Effector memory CD4-positive, alpha-beta T cell (primary cell): ENCODE measurements around the gene UBE2Q1.

Experiments
- DNase-seq, 3 donors: peaks; one replicate each; pipeline ENCODE4 v3.0.0-alpha.2; 2020
- H3K27ac ChIP-seq: 2 replicates; pipeline ENCODE4 v1.7.0; 2013; ENCODE audit warnings: mild to moderate bottlenecking, low read length, moderate library complexity; ENCODE audit not compliant: insufficient read depth, poor library complexity, severe bottlenecking
- H3K27me3 ChIP-seq: replicated peaks from 2 replicates; pipeline ENCODE4 v1.7.0; 2013; ENCODE audit warnings: mild to moderate bottlenecking, low read length; ENCODE audit not compliant: insufficient read depth, control insufficient read depth, poor library complexity, severe bottlenecking
- H3K36me3 ChIP-seq: 2 replicates; pipeline ENCODE4 v1.7.0; 2013; ENCODE audit warnings: mild to moderate bottlenecking, low read length, moderate library complexity; ENCODE audit not compliant: control insufficient read depth, insufficient read depth
- H3K4me1 ChIP-seq: 2 replicates; pipeline ENCODE4 v1.7.0; 2013; ENCODE audit warnings: low read length, mild to moderate bottlenecking; ENCODE audit not compliant: control insufficient read depth, insufficient read depth, poor library complexity, severe bottlenecking
- H3K4me3 ChIP-seq: 2 replicates; pipeline ENCODE4 v1.7.0; 2013; ENCODE audit warnings: low read length, low read depth, mild to moderate bottlenecking; ENCODE audit not compliant: insufficient read depth, poor library complexity, severe bottlenecking
- H3K9me3 ChIP-seq: 2 replicates; pipeline ENCODE4 v1.7.0; 2013; ENCODE audit warnings: mild to moderate bottlenecking, low read length, moderate library complexity; ENCODE audit not compliant: control insufficient read depth

UBE2Q1 gene

DNA sequence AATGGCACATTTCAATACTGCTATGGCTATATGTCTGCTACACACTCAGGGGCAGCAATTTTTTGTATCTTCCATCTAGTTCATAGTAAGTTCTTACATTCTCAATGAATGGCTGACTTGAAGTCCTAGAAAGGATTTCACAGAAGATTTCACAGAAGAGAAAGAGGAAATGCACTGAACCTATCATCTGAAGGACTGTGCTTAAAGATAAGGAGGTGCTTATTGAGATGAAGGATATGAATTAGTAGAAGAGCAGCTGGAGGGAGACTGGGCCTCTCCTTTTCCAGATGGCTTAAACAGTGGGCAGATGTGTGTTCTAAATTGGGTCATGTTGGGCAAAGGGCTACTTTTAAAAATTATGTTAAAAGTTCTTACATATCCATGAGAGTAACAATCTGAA, 34.9 kb upstream of the UBE2Q1 start:
- Histone ChIP-seq H3K4me3 (no peak overlapping the region), H3K9me3 (no peaks in the 10 kb centered on the region), H3K4me1 (no peaks in the 10 kb centered on the region), H3K36me3 (peaks cover 93% of the 10 kb centered on the region), H3K27ac (no peak overlapping the region), H3K27me3 (no peaks in the 10 kb centered on the region)
- no peak for DNase-seq

DNA sequence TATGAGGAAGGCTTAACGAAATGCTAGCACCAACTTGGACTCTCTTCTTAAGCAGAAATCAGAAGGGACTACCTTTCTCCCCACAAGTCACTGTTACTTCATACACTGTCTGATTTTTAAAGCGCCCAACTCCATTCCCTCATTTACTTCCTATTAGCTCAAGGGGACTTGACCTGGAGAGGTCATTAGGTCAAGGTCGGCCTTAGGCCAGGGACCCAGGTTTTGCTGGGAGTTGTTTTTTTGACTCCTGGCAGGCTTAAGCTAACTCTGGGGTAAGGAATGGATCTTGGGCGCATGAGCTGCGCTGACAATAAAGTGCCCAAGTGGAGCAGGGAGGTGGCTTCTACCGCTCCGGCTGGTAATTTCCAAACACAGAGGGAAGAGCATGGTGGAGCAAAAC, 32.7 kb upstream of the UBE2Q1 start:
- H3K27me3 ChIP-seq, result no peaks in the 10 kb centered on the region
- no peak overlapping the region for H3K27ac ChIP-seq
- H3K4me1 ChIP-seq, result no peaks in the 10 kb centered on the region
- H3K36me3 ChIP-seq, result peaks cover 94% of the 10 kb centered on the region
- no peak for DNase-seq
- no peaks in the 10 kb centered on the region for H3K9me3 ChIP-seq
- no peak overlapping the region for H3K4me3 ChIP-seq

DNA sequence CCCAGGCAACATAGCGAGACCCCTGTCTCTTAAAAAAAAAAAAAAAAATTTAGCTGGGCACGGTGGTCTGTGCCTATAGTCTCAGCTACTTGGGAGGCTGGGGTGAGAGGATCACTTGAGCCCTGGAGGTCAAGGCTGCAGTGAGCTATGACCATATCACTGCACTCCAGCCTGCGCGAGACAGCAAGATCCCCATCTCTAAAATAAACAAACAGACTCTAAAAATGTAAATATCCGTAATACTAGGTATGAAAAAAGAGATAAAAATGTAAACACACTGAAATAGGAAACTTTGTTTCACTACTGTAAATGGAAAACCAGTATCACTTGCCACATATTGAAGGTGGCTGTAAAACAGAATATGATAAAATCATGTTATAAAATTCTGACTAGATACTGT, 32.3 kb upstream of the UBE2Q1 start:
- H3K9me3 ChIP-seq, result no peaks in the 10 kb centered on the region
- H3K27ac ChIP-seq, result no peak overlapping the region
- DNase-seq, result no peak
- peaks cover 95% of the 10 kb centered on the region for H3K36me3 ChIP-seq
- H3K27me3 ChIP-seq, result no peaks in the 10 kb centered on the region
- no peak overlapping the region for H3K4me3 ChIP-seq
- H3K4me1 ChIP-seq, result no peaks in the 10 kb centered on the region

DNA sequence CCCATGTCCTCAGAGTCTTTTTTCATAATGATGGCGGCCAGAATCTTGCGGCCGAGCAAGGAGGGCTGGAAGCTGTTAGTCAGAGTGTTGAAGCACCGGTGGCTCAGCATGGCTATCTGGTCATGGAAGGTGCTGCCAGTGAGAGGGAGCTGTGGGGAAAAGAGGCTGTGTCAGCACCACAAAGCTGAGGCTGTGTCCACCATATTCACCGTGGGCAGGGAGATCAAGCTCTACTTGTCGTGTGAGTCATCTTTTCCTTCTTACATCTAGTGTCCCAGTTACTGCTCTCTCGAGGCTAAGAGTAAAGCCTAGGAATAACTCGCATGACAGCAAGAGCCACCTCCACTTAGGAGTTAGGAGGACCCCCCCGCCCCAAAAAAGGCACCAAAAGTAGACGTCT, 31.3 kb upstream of the UBE2Q1 start:
- no peak for DNase-seq
- no peaks in the 10 kb centered on the region for H3K27me3 ChIP-seq
- H3K27ac ChIP-seq, result no peak overlapping the region
- no peaks in the 10 kb centered on the region for H3K9me3 ChIP-seq
- no peaks in the 10 kb centered on the region for H3K4me1 ChIP-seq
- peaks cover 98% of the 10 kb centered on the region for H3K36me3 ChIP-seq
- no peak overlapping the region for H3K4me3 ChIP-seq

DNA sequence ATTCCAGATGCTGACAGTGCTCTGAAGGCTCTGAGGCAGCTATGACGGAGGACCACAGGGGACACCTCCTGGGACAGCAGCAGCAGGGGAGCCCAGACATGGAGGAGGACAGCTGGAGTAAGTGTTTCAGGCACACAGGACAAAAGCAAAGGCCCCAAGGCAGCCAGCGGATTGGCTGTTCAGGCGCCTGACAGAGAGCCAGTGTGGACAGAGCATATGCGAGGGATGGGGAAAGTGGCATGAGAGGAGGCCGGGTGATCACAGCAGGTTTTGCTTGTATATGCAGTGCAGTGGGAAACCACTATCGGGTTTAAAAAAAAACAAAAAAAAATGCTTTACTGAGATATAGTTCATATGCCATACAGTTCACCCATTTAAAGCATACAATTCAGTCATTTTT, 28.2 kb upstream of the UBE2Q1 start:
- Histone ChIP-seq H3K27me3 (no peaks in the 10 kb centered on the region), H3K4me3 (no peak overlapping the region), H3K36me3 (peaks cover 100% of the 10 kb centered on the region), H3K4me1 (no peaks in the 10 kb centered on the region), H3K27ac (no peak overlapping the region), H3K9me3 (no peaks in the 10 kb centered on the region)
- no peak for DNase-seq

DNA sequence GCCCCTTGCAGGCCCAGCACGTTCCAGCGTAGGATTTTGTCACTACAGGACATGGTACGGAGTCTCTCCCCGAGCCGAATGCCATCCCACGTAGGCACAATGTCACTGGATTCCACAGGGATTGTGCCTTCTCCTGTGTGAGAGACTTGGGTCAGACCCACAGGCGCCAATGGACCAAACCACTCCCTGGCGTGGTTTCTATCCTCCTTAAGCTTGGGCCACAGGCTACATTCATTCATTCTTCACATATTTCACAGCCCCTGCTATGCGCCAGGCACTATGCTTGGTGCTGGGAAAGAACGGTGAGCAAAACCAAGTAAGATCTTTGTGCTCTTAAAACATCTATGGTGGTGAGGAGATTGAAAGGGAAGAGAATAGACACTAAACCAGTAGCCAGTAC, 27.8 kb upstream of the UBE2Q1 start:
- H3K36me3 ChIP-seq, result peaks cover 98% of the 10 kb centered on the region
- no peak for DNase-seq

GRCh38 chr1:154584267-154584994, 26.0 kb upstream of the UBE2Q1 start:
- H3K4me1 ChIP-seq, result no peaks in the 10 kb centered on the region
- H3K27me3 ChIP-seq, result no peaks in the 10 kb centered on the region
- DNase-seq, result no peak
- H3K36me3 ChIP-seq, result peaks cover 94% of the 10 kb centered on the region
- no peak overlapping the region for H3K27ac ChIP-seq
- H3K9me3 ChIP-seq, result no peaks in the 10 kb centered on the region
- H3K4me3 ChIP-seq, result no peak overlapping the region

More for the DNA sequence above, 27.8 kb upstream of the UBE2Q1 start:
- Histone ChIP-seq H3K4me1 (no peaks in the 10 kb centered on the region), H3K27ac (no peak overlapping the region), H3K9me3 (no peaks in the 10 kb centered on the region), H3K4me3 (no peak overlapping the region), H3K27me3 (no peaks in the 10 kb centered on the region)

- Histone ChIP-seq H3K4me1 (no peaks in the 10 kb centered on the region), H3K27ac (no peak overlapping the region), H3K4me3 (no peak overlapping the region), H3K36me3 (peaks cover 90% of the 10 kb centered on the region), H3K27me3 (no peaks in the 10 kb centered on the region), H3K9me3 (no peaks in the 10 kb centered on the region)
- no peak for DNase-seq
Observed at GRCh38 chr1:154583773-154584172, 25.3 kb upstream of the UBE2Q1 start.

DNA sequence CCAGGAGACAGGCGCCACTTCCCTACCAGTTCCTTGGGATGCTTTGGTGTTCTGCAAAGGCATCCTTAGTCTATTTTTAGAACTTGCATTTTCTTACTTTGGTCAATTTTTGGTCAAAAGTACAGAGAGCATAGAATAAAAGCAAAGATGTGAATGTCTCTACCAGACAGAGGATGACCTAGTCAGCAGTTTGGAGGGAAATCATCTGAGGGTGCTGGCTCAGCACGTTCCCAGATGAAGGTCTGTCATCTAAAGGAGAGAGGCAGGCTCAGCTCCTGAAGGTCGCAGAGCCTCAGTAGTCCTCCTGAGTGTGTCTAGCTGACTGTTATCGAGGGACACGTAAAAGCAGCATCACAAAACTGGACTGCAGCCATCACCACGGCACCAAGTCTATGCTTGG, 24.4 kb upstream of the UBE2Q1 start:
- DNase-seq, result no peak
- no peak overlapping the region for H3K4me3 ChIP-seq
- no peaks in the 10 kb centered on the region for H3K4me1 ChIP-seq
- H3K27me3 ChIP-seq, result no peaks in the 10 kb centered on the region
- H3K27ac ChIP-seq, result no peak overlapping the region
- H3K9me3 ChIP-seq, result no peaks in the 10 kb centered on the region
- peaks cover 81% of the 10 kb centered on the region for H3K36me3 ChIP-seq

DNA sequence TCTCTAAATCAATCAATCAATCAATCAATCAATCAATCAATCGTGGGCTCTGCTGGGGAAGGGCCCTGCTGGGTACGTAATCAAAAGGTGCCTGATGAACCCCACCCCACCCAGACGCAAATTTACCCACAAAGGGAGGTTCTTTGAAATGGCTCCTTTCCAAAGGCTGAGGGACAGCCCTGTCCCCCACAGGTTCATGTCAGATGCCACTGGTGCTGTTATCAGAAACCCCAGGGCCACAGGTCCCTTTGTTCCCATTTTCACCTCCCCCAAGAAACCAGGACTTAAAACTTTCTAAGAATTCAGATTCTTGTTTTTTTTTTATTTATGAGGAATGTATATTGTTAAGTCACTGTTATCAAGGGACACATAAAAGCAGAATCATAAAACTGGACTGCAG, 23.3 kb upstream of the UBE2Q1 start:
- H3K27ac ChIP-seq, result no peak overlapping the region
- no peak overlapping the region for H3K4me3 ChIP-seq
- H3K4me1 ChIP-seq, result no peaks in the 10 kb centered on the region
- H3K36me3 ChIP-seq, result peaks cover 70% of the 10 kb centered on the region
- H3K9me3 ChIP-seq, result no peaks in the 10 kb centered on the region
- DNase-seq, result no peak
- no peaks in the 10 kb centered on the region for H3K27me3 ChIP-seq
